IMR-90 (cell line): ENCODE results near the gene KRTAP5-10. TPM values are rescaled to one million over a fixed set of nuclear protein-coding genes. Genes with fewer than 3 reads are reported as not detected.
"Not testable (repeated sequence)": the region's sequence is repeated elsewhere in the genome, so short reads cannot be mapped to it uniquely, and the experiment has no call there.

Experiments used
- ATAC-seq: fragments of 200-7000 bp; cut with Tn5 transposase; 2 replicates; pipeline ENCODE4 v1.9.1; 2020; ENCODE audit warnings: low read depth, mild to moderate bottlenecking, moderate library complexity
- BruUV-seq: library from RNA; stranded (reverse); fragments of 400-500 nt; replicated peaks from 2 replicates; lab custom pipeline; 2021; lab: Mats Ljungman, UMichigan
- CTCF ChIA-PET: fragments of 300-600 bp; formaldehyde crosslinking; extraction: SDS; loops from one replicate; lab custom pipeline; 2021; ENCODE audit warnings: antibody characterized with exemption; lab: Yijun Ruan, JAX
- POLR2A ChIA-PET: fragments of 300-600 bp; sonication (Branson Sonifier 250); formaldehyde crosslinking; loops from one replicate; lab custom pipeline; 2022; ENCODE audit warnings: antibody characterized with exemption; ENCODE audit not compliant: unreplicated experiment; lab: Charles Lee
- DNase-seq: peaks from one replicate; pipeline ENCODE4 v3.0.0; 2013
- H2AFZ ChIP-seq: replicated peaks from 2 replicates; pipeline ENCODE3; 2013; ENCODE audit warnings: low read length, mild to moderate bottlenecking; ENCODE audit not compliant: poor library complexity
- H2AK5ac ChIP-seq: 2 replicates; pipeline ENCODE4 v1.6.1; 2013; ENCODE audit warnings: low read depth, low read length, inconsistent platforms
- H2AK9ac ChIP-seq: replicated peaks from 2 replicates; pipeline ENCODE3; 2013; ENCODE audit warnings: mild to moderate bottlenecking, low read depth, low read length, moderate library complexity; ENCODE audit not compliant: poor library complexity
- H2BK120ac ChIP-seq: 2 replicates; pipeline ENCODE4 v1.6.1; 2013; ENCODE audit warnings: low read depth, low read length, inconsistent platforms
- H2BK15ac ChIP-seq: 3 replicates; pipeline ENCODE4 v1.6.1; 2013; ENCODE audit warnings: low read depth, low read length, inconsistent platforms
- H2BK20ac ChIP-seq: 2 replicates; pipeline ENCODE4 v1.6.1; 2013; ENCODE audit warnings: low read depth, mild to moderate bottlenecking, inconsistent platforms, low read length, moderate library complexity
- H2BK5ac ChIP-seq: 2 replicates; pipeline ENCODE4 v1.6.1; 2013; ENCODE audit warnings: mild to moderate bottlenecking, low read depth, low read length, inconsistent platforms; ENCODE audit not compliant: poor library complexity, severe bottlenecking
- H3K14ac ChIP-seq: replicated peaks from 2 replicates; pipeline ENCODE4 v1.6.1; 2013; ENCODE audit warnings: low read depth, low read length, inconsistent platforms
- H3K18ac ChIP-seq: 2 replicates; pipeline ENCODE4 v1.6.1; 2013; ENCODE audit warnings: low read depth, low read length, control low read depth
- H3K23ac ChIP-seq: 2 replicates; pipeline ENCODE4 v1.6.1; 2013; ENCODE audit warnings: low read depth, low read length, inconsistent platforms
- H3K27ac ChIP-seq: 2 replicates; pipeline ENCODE4 v1.5.1; 2013; ENCODE audit warnings: mild to moderate bottlenecking, control low read depth, low read length; ENCODE audit not compliant: insufficient read depth
- H3K27me3 ChIP-seq: 2 replicates; pipeline ENCODE4 v1.6.1; 2013; ENCODE audit warnings: low read length; ENCODE audit not compliant: control insufficient read depth, insufficient read depth
- H3K36me3 ChIP-seq: 2 replicates; pipeline ENCODE4 v1.6.1; 2013; ENCODE audit warnings: low read length, mixed read lengths; ENCODE audit not compliant: control insufficient read depth, insufficient read depth
- H3K4ac ChIP-seq: 2 replicates; pipeline ENCODE4 v1.6.1; 2013; ENCODE audit warnings: low read depth, low read length, inconsistent platforms
- H3K4me1 ChIP-seq: 2 replicates; pipeline ENCODE4 v1.6.1; 2013; ENCODE audit warnings: low read length, mixed read lengths; ENCODE audit not compliant: control insufficient read depth, insufficient read depth
- H3K4me2 ChIP-seq: 2 replicates; pipeline ENCODE4 v1.6.1; 2013; ENCODE audit warnings: low read depth, mild to moderate bottlenecking, control low read depth, low read length, moderate library complexity
- H3K4me3 ChIP-seq: 2 replicates; pipeline ENCODE4 v1.5.1; 2013; ENCODE audit warnings: low read depth, mild to moderate bottlenecking, control low read depth, low read length, moderate library complexity; ENCODE audit not compliant: insufficient read depth
- H3K56ac ChIP-seq: 2 replicates; pipeline ENCODE4 v1.6.1; 2013; ENCODE audit warnings: low read length, inconsistent platforms; ENCODE audit not compliant: insufficient read depth; ENCODE audit errors: extremely low read depth
- H3K79me1 ChIP-seq, 2 experiments: 2 replicates each; pipeline ENCODE4 v1.6.1; 2013; ENCODE audit warnings: low read length in 2 of 2, inconsistent platforms in 1 of 2, low read depth in 1 of 2
- H3K9ac ChIP-seq: 2 replicates; pipeline ENCODE4 v1.6.1; 2013; ENCODE audit warnings: low read depth, low read length, control low read depth
- H3K9me1 ChIP-seq: 2 replicates; pipeline ENCODE4 v1.6.1; 2013; ENCODE audit warnings: low read length, inconsistent platforms; ENCODE audit not compliant: insufficient read depth
- H3K9me3 ChIP-seq: 2 replicates; pipeline ENCODE4 v1.6.1; 2013; ENCODE audit warnings: low read length; ENCODE audit not compliant: control insufficient read depth, insufficient read depth
- H4K20me1 ChIP-seq: 2 replicates; pipeline ENCODE4 v1.6.1; 2013; ENCODE audit warnings: low read length, inconsistent platforms; ENCODE audit not compliant: insufficient read depth
- H4K5ac ChIP-seq: 2 replicates; pipeline ENCODE4 v1.6.1; 2013; ENCODE audit warnings: mild to moderate bottlenecking, low read depth, low read length, control low read depth
- H4K8ac ChIP-seq, 2 experiments: 2 replicates each; pipeline ENCODE4 v1.6.1; 2013; ENCODE audit warnings: low read depth in 2 of 2, low read length in 2 of 2, control low read depth in 1 of 2, inconsistent platforms in 1 of 2
- H4K91ac ChIP-seq: 2 replicates; pipeline ENCODE4 v1.6.1; 2013; ENCODE audit warnings: low read depth, low read length, inconsistent platforms; ENCODE audit not compliant: insufficient read depth
- WGBS, 2 experiments: methylation state at CpG; one replicate each; pipeline versions ENCODE4 v1.1.5 to v1.1.7; 2013; ENCODE audit warnings: missing lambda C conversion rate in 2 of 2; ENCODE audit not compliant: insufficient read length in 1 of 2; ENCODE audit errors: extremely low coverage in 2 of 2; 5-methylcytosine and 5-hydroxymethylcytosine counted together
- dilution Hi-C: fragments of 300-500 bp; cut with HindIII; formaldehyde crosslinking; loops from one replicate; pipeline ENCODE4 v1.14.3; 2018; ENCODE audit warnings: low sequenced_read_pairs; ENCODE audit not compliant: unreplicated experiment
- in situ Hi-C: fragments of 300-500 bp; cut with MboI; formaldehyde crosslinking; loops from 3 replicates; pipeline ENCODE4 v1.14.3; 2019; ENCODE audit warnings: low sequenced_read_pairs, inconsistent platforms, mixed read lengths
- intact Hi-C: fragments of 100-400 bp; cut with micrococcal nuclease; formaldehyde crosslinking; loops from 2 replicates; pipeline ENCODE4 v1.10.0; 2022
- polyA plus RNA-seq, 3 experiments: library from polyadenylated mRNA; depleted of rRNA; stranded (reverse); fragments of >200 nt; gene quantifications; 2 replicates each; pipeline ENCODE4 v1.2.3, GENCODE V29; 2012; ENCODE audit warnings: low replicate concordance in 1 of 3
- total RNA-seq: library from RNA; depleted of rRNA; stranded (reverse); fragments of >200 nt; gene quantifications from 2 replicates; pipeline ENCODE4 v1.2.3, GENCODE V29; 2012

Gene KRTAP5-10
- total and polyA plus RNA-seq, 2 of the 4 experiments (the other 2 are of a cell fraction), result not detected

DNA sequence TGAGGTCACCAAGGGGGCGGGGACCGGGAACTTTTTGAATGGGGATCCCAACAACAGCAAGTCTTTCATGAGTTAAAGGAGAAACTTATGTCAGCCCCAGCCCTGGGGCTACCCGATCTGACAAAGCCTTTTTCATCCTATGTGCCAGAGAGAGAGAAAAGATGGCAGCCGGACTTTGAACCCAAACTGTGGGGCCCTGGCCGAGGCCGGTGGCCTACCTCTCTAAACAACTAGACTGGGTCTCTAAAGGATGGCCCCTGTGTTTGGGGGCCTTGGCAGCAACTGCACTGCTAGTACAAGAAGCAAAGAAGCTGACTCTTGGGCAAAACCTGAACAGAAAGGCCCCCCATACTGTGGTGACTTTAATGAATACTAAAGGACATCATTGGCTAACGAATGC lies 48.6 kb downstream of the KRTAP5-10 start:
- in situ Hi-C loops, CTCF ChIA-PET: not testable (repeated sequence)

DNA sequence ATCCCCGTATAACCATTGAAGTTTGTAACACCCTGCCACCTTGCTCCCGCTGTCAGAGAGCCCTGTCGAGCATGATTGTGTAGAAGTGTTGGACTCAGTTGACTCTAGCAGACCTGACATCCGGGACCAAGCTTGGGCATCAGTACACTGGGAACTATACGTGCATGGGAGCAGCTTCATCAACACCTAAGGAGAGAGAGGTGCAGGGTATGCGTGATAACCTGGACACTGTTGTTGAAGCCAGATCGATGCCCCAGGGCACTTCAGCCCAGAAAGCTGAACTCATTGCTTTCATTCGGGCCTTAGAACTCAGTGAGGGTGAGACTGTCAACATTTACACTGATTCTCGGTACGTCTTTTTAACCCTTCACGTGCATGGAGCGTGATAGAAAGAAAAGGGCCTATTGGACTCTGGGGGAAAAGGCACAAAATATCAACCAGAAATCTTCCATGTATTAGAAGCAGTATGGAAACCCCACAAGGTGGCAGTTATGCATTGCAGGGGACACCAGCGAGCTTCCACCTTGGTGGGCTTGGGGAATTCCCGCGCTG lies 49.1 kb downstream of the KRTAP5-10 start:
- H3K27ac ChIP-seq, POLR2A ChIA-PET, H3K79me1 ChIP-seq, H2AK9ac ChIP-seq, H3K4me3 ChIP-seq, H3K9ac ChIP-seq, H3K4ac ChIP-seq, H3K14ac ChIP-seq, H3K56ac ChIP-seq, in situ Hi-C loops, ATAC-seq, H2BK5ac ChIP-seq, H3K23ac ChIP-seq, H2BK20ac ChIP-seq, intact Hi-C loops, H4K5ac ChIP-seq, H2BK120ac ChIP-seq, H4K8ac ChIP-seq, H4K20me1 ChIP-seq, H2AK5ac ChIP-seq, H3K9me3 ChIP-seq, H3K36me3 ChIP-seq, H2AFZ ChIP-seq, H3K4me1 ChIP-seq, H3K4me2 ChIP-seq, DNase-seq, H3K18ac ChIP-seq, BruUV-seq, H3K27me3 ChIP-seq, CTCF ChIA-PET, H4K91ac ChIP-seq, dilution Hi-C loops, H2BK15ac ChIP-seq, H3K9me1 ChIP-seq: not testable (repeated sequence)
- WGBS, 2 experiments, result no CpG with 5 or more reads among the region's 15 CpGs

More for the DNA sequence above, 48.6 kb downstream of the KRTAP5-10 start:
- ATAC-seq, H4K8ac ChIP-seq, H4K91ac ChIP-seq, H3K23ac ChIP-seq, dilution Hi-C loops, H3K14ac ChIP-seq, H2BK120ac ChIP-seq, H3K9me1 ChIP-seq, H2AFZ ChIP-seq, POLR2A ChIA-PET, intact Hi-C loops, H3K9ac ChIP-seq, H3K36me3 ChIP-seq, H3K27me3 ChIP-seq, H4K20me1 ChIP-seq, H3K4me1 ChIP-seq, H3K27ac ChIP-seq, BruUV-seq, H2AK9ac ChIP-seq, H3K18ac ChIP-seq, H3K4me3 ChIP-seq, H3K4ac ChIP-seq, H2AK5ac ChIP-seq, H2BK5ac ChIP-seq, H4K5ac ChIP-seq, H2BK20ac ChIP-seq, H3K56ac ChIP-seq, H3K9me3 ChIP-seq, H3K4me2 ChIP-seq, H3K79me1 ChIP-seq, H2BK15ac ChIP-seq, DNase-seq: not testable (repeated sequence)
- WGBS, 2 experiments, result no CpG with 5 or more reads among the region's 7 CpGs
